Activated CD8-positive, alpha-beta memory T cell treated with anti-CD3 and anti-CD28 coated beads, Interleukin-2, amount 50 U/mL, for 48 hours (primary cell): ENCODE data around the gene OR2T3.
"Not testable (repeated sequence)": the region's sequence is repeated elsewhere in the genome, so short reads cannot be mapped to it uniquely, and the experiment has no call there.

Source experiments
- DNase-seq: peaks from one replicate; pipeline ENCODE4 v3.0.0-alpha.2; 2020

OR2T3 gene

GRCh38 chr1:248472111-248472510 lies 1.0 kb upstream of the OR2T3 start:
- DNase-seq = not testable (repeated sequence)

GRCh38 chr1:248475660-248476059 lies 2.5 kb downstream of the OR2T3 start:
- DNase-seq = not testable (repeated sequence)

- not testable (repeated sequence) for DNase-seq
Measured at GRCh38 chr1:248481686-248482579, 8.8 kb downstream of the OR2T3 start.

- not testable (repeated sequence) for DNase-seq
Measured at GRCh38 chr1:248488289-248488688, 15.1 kb downstream of the OR2T3 start, which contains the start of gene OR2T5. TSS of gene OR2T5 (plus strand) at chr1:248488589. CDS start at chr1:248488589, 0 bp downstream.

- DNase-seq = not testable (repeated sequence)
Measured at GRCh38 chr1:248496661-248497060, 23.5 kb downstream of the OR2T3 start.

- not testable (repeated sequence) for DNase-seq
Measured at GRCh38 chr1:248500305-248501035, 27.3 kb downstream of the OR2T3 start.

GRCh38 chr1:248507773-248508172 lies 34.6 kb downstream of the OR2T3 start, which contains the start of gene OR2G6:
TSS of gene OR2G6 (plus strand) at chr1:248508073. CDS start at chr1:248521647, 13,574 bp downstream.
- DNase-seq = not testable (repeated sequence)

GRCh38 chr1:248510217-248510616 lies 37.1 kb downstream of the OR2T3 start:
- not testable (repeated sequence) for DNase-seq

GRCh38 chr1:248521856-248522255 lies 48.7 kb downstream of the OR2T3 start:
- no peak for DNase-seq
